Uterus (tissue), 4 donors: ENCODE results near the gene ME1. TPM values are rescaled to one million over a fixed set of nuclear protein-coding genes. Genes with fewer than 3 reads are reported as not detected.

ENCODE experiments used
- DNase-seq, 2 donors: peaks; one replicate each; pipeline ENCODE4 v3.0.0-alpha.2; 2019 to 2020
- H3K27ac ChIP-seq, 2 donors: fragments of 200-600 bp; sonication (generic); 1 replicate in 1 of 2; 2 replicates in 1 of 2; pipeline ENCODE4 v1.5.1; 2016 to 2018
- H3K27me3 ChIP-seq, 2 donors: fragments of 200-600 bp; sonication (generic); one replicate each; pipeline ENCODE4 v1.5.1; 2018 to 2019; ENCODE audit warnings: control low read depth in 1 of 2
- H3K36me3 ChIP-seq, 2 donors: fragments of 200-600 bp; sonication (generic); one replicate each; pipeline ENCODE4 v1.5.1; 2019; ENCODE audit warnings: control low read depth in 1 of 2
- H3K4me1 ChIP-seq, 2 donors: fragments of 200-600 bp; sonication (generic); one replicate each; pipeline ENCODE4 v1.5.1; 2018 to 2019; ENCODE audit warnings: control low read depth in 1 of 2
- H3K4me3 ChIP-seq, 2 donors: fragments of 200-600 bp; sonication (generic); 1 replicate in 1 of 2; 2 replicates in 1 of 2; pipeline ENCODE4 v1.5.1; 2018 to 2019; ENCODE audit warnings: mild to moderate bottlenecking in 1 of 2
- H3K9me3 ChIP-seq, 2 donors: fragments of 200-600 bp; sonication (generic); one replicate each; pipeline ENCODE4 v1.5.1; 2019; ENCODE audit warnings: control low read depth in 1 of 2
- POLR2A ChIP-seq, 2 donors: fragments of 450-650 bp; IDR thresholded peaks; one replicate each; pipeline ENCODE4 v1.6.1; 2016; ENCODE audit warnings: antibody characterized with exemption in 2 of 2, mild to moderate bottlenecking in 1 of 2, moderate library complexity in 1 of 2
- intact Hi-C: fragments of 100-400 bp; cut with DNase I; formaldehyde crosslinking; loops from one replicate; pipeline ENCODE4 v1.15.1; 2023; ENCODE audit warnings: low total_unique reads
- total RNA-seq, 4 donors: library from RNA; depleted of rRNA in 3 of 4; stranded (reverse); fragments of >200 nt in 3 of 4; gene quantifications; one replicate each; pipeline versions ENCODE4 v1.1.0 to v1.2.4, GENCODE V29; 2014 to 2023
- TF ChIP-seq, protein P1 (sequence below), 4 experiments: fragments of 200-600 bp in 2 of 4; fragments of 450-650 bp in 2 of 4; sonication (generic) in 2 of 4; IDR thresholded peaks; one replicate each; pipeline ENCODE4 v1.5.1; 2016 to 2019; ENCODE audit warnings: antibody characterized with exemption in 4 of 4, mild to moderate bottlenecking in 2 of 4, moderate library complexity in 1 of 4
- donor health status: DM: yes; HTN: yes; CAD: no.

The ME1 gene
- total RNA-seq, 4 donors from 2014 or later = 1.0 to 18.5 (median 3.2) TPM

DNA sequence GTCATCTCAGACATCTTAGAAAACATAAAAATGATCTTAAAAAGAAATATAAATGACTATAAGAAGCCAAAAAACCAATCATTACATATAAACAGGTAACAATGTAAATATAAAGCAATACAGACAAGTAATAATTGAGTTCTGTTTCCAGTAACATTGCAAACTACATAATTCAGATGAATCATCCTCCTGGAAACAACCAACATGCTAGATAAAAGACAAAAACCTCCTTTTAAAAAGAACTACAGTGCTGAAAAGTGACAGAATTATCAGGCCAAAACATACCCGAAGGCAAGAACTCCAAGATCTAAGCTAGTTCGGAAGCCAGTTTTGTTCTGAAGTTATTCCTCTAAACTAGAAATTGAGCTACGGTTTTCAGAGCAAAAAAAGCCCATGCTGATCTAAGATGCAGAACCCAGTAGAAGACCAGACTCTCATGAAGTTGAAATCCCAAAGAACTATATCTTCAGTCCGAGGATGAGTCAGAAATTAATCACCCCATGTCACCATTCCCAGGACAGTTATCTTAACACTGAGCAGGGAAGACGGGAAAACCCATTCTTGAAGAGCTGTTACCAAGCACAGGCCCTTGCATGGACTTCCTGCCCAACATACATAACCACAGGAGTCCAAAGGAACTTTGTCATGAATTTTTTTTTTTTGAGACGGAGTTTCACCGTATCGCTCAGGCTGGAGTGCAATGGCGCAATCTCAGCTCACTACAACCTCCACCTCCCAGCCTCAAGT, 247.6 kb downstream of the ME1 start:
- no peak for DNase-seq
- Histone ChIP-seq H3K27ac (peak overlapping the region in 1 of 2 donors; percentile 10), H3K27me3 (no peaks in the 10 kb centered on the region), H3K9me3 (no peaks in the 10 kb centered on the region), H3K36me3 (no peaks in the 10 kb centered on the region), H3K4me1 (no peaks in the 10 kb centered on the region), H3K4me3 (no peak overlapping the region)
- intact Hi-C loops = no loop called here
- TF ChIP-seq POLR2A (IDR thresholded peaks at IDR 0.05) = no peak
- TF ChIP-seq, protein P1, sequence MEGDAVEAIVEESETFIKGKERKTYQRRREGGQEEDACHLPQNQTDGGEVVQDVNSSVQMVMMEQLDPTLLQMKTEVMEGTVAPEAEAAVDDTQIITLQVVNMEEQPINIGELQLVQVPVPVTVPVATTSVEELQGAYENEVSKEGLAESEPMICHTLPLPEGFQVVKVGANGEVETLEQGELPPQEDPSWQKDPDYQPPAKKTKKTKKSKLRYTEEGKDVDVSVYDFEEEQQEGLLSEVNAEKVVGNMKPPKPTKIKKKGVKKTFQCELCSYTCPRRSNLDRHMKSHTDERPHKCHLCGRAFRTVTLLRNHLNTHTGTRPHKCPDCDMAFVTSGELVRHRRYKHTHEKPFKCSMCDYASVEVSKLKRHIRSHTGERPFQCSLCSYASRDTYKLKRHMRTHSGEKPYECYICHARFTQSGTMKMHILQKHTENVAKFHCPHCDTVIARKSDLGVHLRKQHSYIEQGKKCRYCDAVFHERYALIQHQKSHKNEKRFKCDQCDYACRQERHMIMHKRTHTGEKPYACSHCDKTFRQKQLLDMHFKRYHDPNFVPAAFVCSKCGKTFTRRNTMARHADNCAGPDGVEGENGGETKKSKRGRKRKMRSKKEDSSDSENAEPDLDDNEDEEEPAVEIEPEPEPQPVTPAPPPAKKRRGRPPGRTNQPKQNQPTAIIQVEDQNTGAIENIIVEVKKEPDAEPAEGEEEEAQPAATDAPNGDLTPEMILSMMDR (IDR thresholded peaks at IDR 0.05) = no peak

DNA sequence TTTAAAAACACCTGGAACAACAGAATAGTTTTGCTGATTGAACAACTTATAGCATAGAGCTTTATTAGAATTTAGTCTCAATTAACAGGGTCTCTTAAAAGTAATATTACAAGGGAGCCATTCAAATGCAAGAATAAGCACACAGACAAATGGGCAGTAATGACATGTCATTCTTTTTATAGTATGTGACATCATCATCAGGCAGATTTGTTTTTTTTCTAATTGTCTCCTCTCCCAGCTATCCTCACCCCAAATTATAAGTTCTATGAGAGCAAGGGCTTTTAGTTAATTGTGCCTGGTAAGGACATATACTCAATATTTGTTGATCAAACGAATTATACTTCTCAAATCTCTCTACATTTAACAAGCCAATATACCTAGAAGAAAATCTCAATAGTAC, 248.7 kb downstream of the ME1 start:
- no peak for TF ChIP-seq POLR2A (IDR thresholded peaks at IDR 0.05)
- TF ChIP-seq, protein P1 (IDR thresholded peaks at IDR 0.05) = no peak
- Histone ChIP-seq H3K36me3 (no peaks in the 10 kb centered on the region), H3K9me3 (no peaks in the 10 kb centered on the region), H3K4me3 (no peak overlapping the region), H3K27me3 (no peaks in the 10 kb centered on the region), H3K27ac (no peak overlapping the region), H3K4me1 (no peaks in the 10 kb centered on the region)
- no peak for DNase-seq
- intact Hi-C loops = no loop called here

GRCh38 chr6:83180426-83180950, 250.4 kb downstream of the ME1 start:
- H3K27ac ChIP-seq = no peak overlapping the region

GRCh38 chr6:83176246-83176645, 254.6 kb downstream of the ME1 start:
- Histone ChIP-seq H3K27ac (no peak overlapping the region), H3K36me3 (no peaks in the 10 kb centered on the region)

More at GRCh38 chr6:83180426-83180950, 250.4 kb downstream of the ME1 start:
- Histone ChIP-seq H3K27me3 (no peaks in the 10 kb centered on the region), H3K9me3 (no peaks in the 10 kb centered on the region), H3K4me1 (no peaks in the 10 kb centered on the region), H3K4me3 (no peak overlapping the region), H3K36me3 (no peaks in the 10 kb centered on the region)
- no peak for DNase-seq
- no peak for TF ChIP-seq POLR2A (IDR thresholded peaks at IDR 0.05)
- TF ChIP-seq, protein P1 (IDR thresholded peaks at IDR 0.05) = no peak
- intact Hi-C loops = no loop called here

DNA sequence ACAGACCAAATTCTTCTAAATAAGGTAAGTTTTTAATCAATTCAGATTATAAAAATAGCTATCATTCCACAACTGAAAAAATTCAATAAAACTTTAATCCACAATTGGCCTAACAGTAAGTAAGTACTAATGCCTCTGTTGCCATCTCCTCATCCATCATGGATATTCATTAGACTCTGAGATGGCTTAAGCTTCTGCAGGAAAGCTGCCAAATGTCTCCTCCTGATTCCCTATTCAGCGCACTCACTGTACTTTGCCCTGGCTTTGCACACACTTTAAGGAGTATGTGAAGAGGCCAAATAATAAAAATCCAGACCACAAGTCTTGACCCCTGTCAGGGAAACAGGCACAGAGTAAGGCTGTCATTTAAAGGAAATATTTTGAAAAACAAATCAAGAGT, 261.3 kb downstream of the ME1 start:
- no peak for DNase-seq
- no peak overlapping the region for H3K27ac ChIP-seq
- no peaks in the 10 kb centered on the region for H3K9me3 ChIP-seq
- no peak overlapping the region for H3K4me3 ChIP-seq
- no peaks in the 10 kb centered on the region for H3K4me1 ChIP-seq
- no peak for TF ChIP-seq POLR2A (IDR thresholded peaks at IDR 0.05)
- TF ChIP-seq, protein P1 (IDR thresholded peaks at IDR 0.05) = no peak
- H3K27me3 ChIP-seq = no peaks in the 10 kb centered on the region
- no peaks in the 10 kb centered on the region for H3K36me3 ChIP-seq
- intact Hi-C loops = no loop called here

More at GRCh38 chr6:83176246-83176645, 254.6 kb downstream of the ME1 start:
- Histone ChIP-seq H3K4me1 (no peaks in the 10 kb centered on the region), H3K27me3 (no peaks in the 10 kb centered on the region), H3K4me3 (no peak overlapping the region), H3K9me3 (no peaks in the 10 kb centered on the region)
- TF ChIP-seq, protein P1 (IDR thresholded peaks at IDR 0.05) = no peak
- TF ChIP-seq POLR2A (IDR thresholded peaks at IDR 0.05) = no peak
- intact Hi-C loops = no loop called here
- DNase-seq = no peak
